Liver (tissue), 9 donors: ENCODE results near the gene NDST1. TPM values are rescaled to one million over a fixed set of nuclear protein-coding genes. Genes with fewer than 3 reads are reported as not detected.

Source experiments
- DNase-seq: peaks from one replicate; pipeline ENCODE4 v3.0.0-alpha.2; 2017; ENCODE audit warnings: low spot score
- H3K27ac ChIP-seq, 2 donors: one replicate each; pipeline ENCODE4 v1.7.0; 2013; ENCODE audit warnings: inconsistent platforms in 2 of 2, low read length in 2 of 2, control low read depth in 1 of 2, low read depth in 1 of 2, mild to moderate bottlenecking in 1 of 2
- H3K27me3 ChIP-seq, 4 donors: one replicate each; pipeline versions ENCODE4 v1.6.1 to v1.7.0; 2013; ENCODE audit warnings: low read length in 3 of 4, inconsistent platforms in 1 of 4, mild to moderate bottlenecking in 1 of 4, moderate library complexity in 1 of 4; ENCODE audit not compliant: control insufficient read depth in 4 of 4, insufficient read depth in 4 of 4
- H3K36me3 ChIP-seq, 4 donors: one replicate each; pipeline versions ENCODE4 v1.6.1 to v1.7.0; 2013; ENCODE audit warnings: low read length in 3 of 4, mild to moderate bottlenecking in 3 of 4, low read depth in 1 of 4, moderate library complexity in 1 of 4; ENCODE audit not compliant: control insufficient read depth in 4 of 4, insufficient read depth in 3 of 4
- H3K4me1 ChIP-seq, 4 donors: one replicate each; pipeline versions ENCODE4 v1.6.1 to v1.7.0; 2013; ENCODE audit warnings: low read length in 3 of 4, mild to moderate bottlenecking in 3 of 4, moderate library complexity in 1 of 4; ENCODE audit not compliant: control insufficient read depth in 4 of 4, insufficient read depth in 4 of 4
- H3K4me3 ChIP-seq, 3 donors: one replicate each; pipeline versions ENCODE4 v1.6.1 to v1.7.0; 2013; ENCODE audit warnings: low read length in 3 of 3, control low read depth in 1 of 3, low read depth in 1 of 3, mild to moderate bottlenecking in 1 of 3
- H3K9ac ChIP-seq, 2 donors: one replicate each; pipeline ENCODE4 v1.7.0; 2013; ENCODE audit warnings: low read length in 2 of 2, mild to moderate bottlenecking in 2 of 2, moderate library complexity in 2 of 2, control low read depth in 1 of 2, low read depth in 1 of 2
- H3K9me3 ChIP-seq, 4 donors: one replicate each; pipeline versions ENCODE4 v1.6.1 to v1.7.0; 2013; ENCODE audit warnings: low read length in 3 of 4; ENCODE audit not compliant: control insufficient read depth in 4 of 4
- FOXA2 ChIP-seq: IDR thresholded peaks from 2 replicates; pipeline ENCODE4 v1.6.1; 2016; ENCODE audit warnings: antibody characterized with exemption
- GABPA ChIP-seq, 2 donors: IDR thresholded peaks in 1 of 2; conservative IDR thresholded peaks in 1 of 2; 2 replicates each; pipeline ENCODE4 v1.6.1; 2016; ENCODE audit warnings: antibody characterized with exemption in 2 of 2, mild to moderate bottlenecking in 1 of 2, moderate library complexity in 1 of 2
- HNF4A ChIP-seq, 2 donors: conservative IDR thresholded peaks; 2 replicates each; pipeline ENCODE4 v1.6.1; 2016; ENCODE audit warnings: antibody characterized with exemption in 2 of 2, mild to moderate bottlenecking in 2 of 2
- HNF4G ChIP-seq: IDR thresholded peaks from 2 replicates; pipeline ENCODE4 v1.6.1; 2016; ENCODE audit warnings: antibody characterized with exemption
- JUND ChIP-seq, 2 donors: IDR thresholded peaks; 2 replicates each; pipeline ENCODE4 v1.6.1; 2016; ENCODE audit warnings: antibody characterized with exemption in 2 of 2
- NR2F2 ChIP-seq: IDR thresholded peaks from 2 replicates; pipeline ENCODE4 v1.6.1; 2016; ENCODE audit warnings: antibody characterized with exemption
- RAD21 ChIP-seq, 2 donors: IDR thresholded peaks; 2 replicates each; pipeline ENCODE4 v1.6.1; 2016; ENCODE audit warnings: antibody characterized with exemption in 2 of 2, mild to moderate bottlenecking in 2 of 2
- RXRA ChIP-seq, 2 donors: IDR thresholded peaks; 2 replicates each; pipeline ENCODE4 v1.6.1; 2017 to 2018; ENCODE audit warnings: antibody characterized with exemption in 2 of 2, mild to moderate bottlenecking in 1 of 2
- SP1 ChIP-seq: IDR thresholded peaks from 2 replicates; pipeline ENCODE4 v1.6.1; 2018; ENCODE audit warnings: antibody characterized with exemption, mild to moderate bottlenecking
- TAF1 ChIP-seq: conservative IDR thresholded peaks from 2 replicates; pipeline ENCODE4 v1.6.1; 2016; ENCODE audit warnings: antibody characterized with exemption, mild to moderate bottlenecking
- YY1 ChIP-seq: IDR thresholded peaks from 2 replicates; pipeline ENCODE4 v1.6.1; 2016; ENCODE audit warnings: antibody characterized with exemption, mild to moderate bottlenecking
- WGBS: extraction: QIAGEN DNeasy Blood & Tissue Kit; methylation state at CpG from one replicate; pipeline ENCODE4 v1.1.7; 2013; 5-methylcytosine and 5-hydroxymethylcytosine counted together
- polyA plus RNA-seq, 2 donors: library from polyadenylated mRNA; stranded (reverse) in 1 of 2; unstranded in 1 of 2; fragments of 200-250 nt in 1 of 2; fragments of >200 nt in 1 of 2; fragmentation: Nextera tagmentation in 1 of 2; extraction: Ambion mirVana in 1 of 2; gene quantifications; one replicate each; pipeline versions ENCODE4 v1.2.1 to v1.2.3, GENCODE V29; 2013 to 2015
- total RNA-seq, 2 donors: library from RNA; depleted of rRNA; stranded (reverse); fragments of >200 nt; gene quantifications; one replicate each; pipeline ENCODE4 v1.2.3, GENCODE V29; 2014
- TF ChIP-seq, protein P1 (sequence below): fragments of 150-350 bp; IDR thresholded peaks from 2 replicates; pipeline ENCODE4 v1.5.1; 2017; ENCODE audit warnings: improper control_type of control experiment, low read depth, low read length; ENCODE audit not compliant: missing input control
- TF ChIP-seq, protein P2 (sequence below): IDR thresholded peaks from 2 replicates; pipeline ENCODE4 v1.6.1; 2016; ENCODE audit warnings: antibody characterized with exemption
- TF ChIP-seq, protein P3 (sequence below): IDR thresholded peaks from 2 replicates; pipeline ENCODE4 v1.6.1; 2016; ENCODE audit warnings: antibody characterized with exemption, mild to moderate bottlenecking
- TF ChIP-seq, protein P4 (sequence below): IDR thresholded peaks from 2 replicates; pipeline ENCODE4 v1.6.1; 2016; ENCODE audit warnings: antibody characterized with exemption
- donor health status: healthy.
- donor health status: healthy.
- donor health status: healthy.
- donor health status: healthy.
- donor health status: healthy.

Gene NDST1
- total and polyA plus RNA-seq, 4 donors: 10.3 to 103 (median 39.0) TPM

DNA sequence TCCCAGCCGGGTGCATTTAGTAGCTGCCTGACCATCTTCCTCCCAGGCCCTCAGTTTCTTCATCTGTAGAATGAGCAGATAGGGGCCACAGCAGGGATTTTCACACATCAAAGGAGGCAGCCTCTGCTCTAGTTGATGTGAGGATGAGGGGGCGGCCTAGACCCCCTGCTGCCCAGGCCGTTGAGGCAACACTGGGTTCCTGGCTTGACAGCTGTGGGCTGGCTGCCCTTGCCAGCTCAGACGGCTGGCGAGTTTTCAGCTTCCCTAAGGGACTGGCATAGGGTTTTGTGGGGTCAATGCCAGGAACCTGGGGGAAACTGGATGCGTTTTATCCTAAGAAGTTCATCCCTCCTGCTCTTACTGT lies 49.6 kb downstream of the NDST1 start:
- no peaks in the 10 kb centered on the region for H3K27me3 ChIP-seq
- H3K36me3 ChIP-seq: peaks cover 21 to 34% (median 28%) of the 10 kb centered on the region in 4 donors
- no peaks in the 10 kb centered on the region for H3K9me3 ChIP-seq

DNA sequence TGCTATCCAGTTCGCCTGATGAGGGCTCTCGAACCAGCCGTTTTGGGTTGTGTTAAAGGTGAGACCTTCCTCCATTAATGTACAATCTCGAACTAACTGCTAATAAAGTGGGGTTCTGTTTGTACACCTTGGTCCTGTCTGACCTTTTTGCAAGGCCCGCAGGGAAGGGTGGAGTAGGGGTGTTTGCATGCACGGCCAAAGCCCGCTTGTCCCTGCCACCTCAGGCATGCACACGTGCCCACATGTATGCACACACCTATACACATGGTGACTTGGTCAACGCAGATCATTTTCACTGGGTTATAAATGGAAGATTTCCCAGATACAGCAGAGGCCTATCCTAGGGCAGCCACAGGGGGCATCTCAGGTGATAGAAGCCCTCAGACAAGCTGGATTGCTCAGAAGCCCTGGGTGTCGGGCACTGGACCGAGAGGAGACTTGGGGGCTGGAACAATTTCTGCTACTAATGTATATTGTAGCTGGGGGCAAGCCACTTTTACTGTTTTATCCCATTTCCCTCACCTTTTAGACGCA lies 50.2 kb downstream of the NDST1 start:
- Histone ChIP-seq H3K4me1 (peaks cover 1 to 20% (median 10%) of the 10 kb centered on the region in 4 donors), H3K9me3 (no peaks in the 10 kb centered on the region), H3K4me3 (no peak overlapping the region), H3K27me3 (no peaks in the 10 kb centered on the region), H3K9ac (no peak overlapping the region), H3K36me3 (peaks cover 19 to 29% (median 24%) of the 10 kb centered on the region in 4 donors), H3K27ac (no peak overlapping the region)
- DNase-seq: no peak
- WGBS: 86% methylated on average over 12 of the region's 12 CpGs
- TF ChIP-seq, protein P1, sequence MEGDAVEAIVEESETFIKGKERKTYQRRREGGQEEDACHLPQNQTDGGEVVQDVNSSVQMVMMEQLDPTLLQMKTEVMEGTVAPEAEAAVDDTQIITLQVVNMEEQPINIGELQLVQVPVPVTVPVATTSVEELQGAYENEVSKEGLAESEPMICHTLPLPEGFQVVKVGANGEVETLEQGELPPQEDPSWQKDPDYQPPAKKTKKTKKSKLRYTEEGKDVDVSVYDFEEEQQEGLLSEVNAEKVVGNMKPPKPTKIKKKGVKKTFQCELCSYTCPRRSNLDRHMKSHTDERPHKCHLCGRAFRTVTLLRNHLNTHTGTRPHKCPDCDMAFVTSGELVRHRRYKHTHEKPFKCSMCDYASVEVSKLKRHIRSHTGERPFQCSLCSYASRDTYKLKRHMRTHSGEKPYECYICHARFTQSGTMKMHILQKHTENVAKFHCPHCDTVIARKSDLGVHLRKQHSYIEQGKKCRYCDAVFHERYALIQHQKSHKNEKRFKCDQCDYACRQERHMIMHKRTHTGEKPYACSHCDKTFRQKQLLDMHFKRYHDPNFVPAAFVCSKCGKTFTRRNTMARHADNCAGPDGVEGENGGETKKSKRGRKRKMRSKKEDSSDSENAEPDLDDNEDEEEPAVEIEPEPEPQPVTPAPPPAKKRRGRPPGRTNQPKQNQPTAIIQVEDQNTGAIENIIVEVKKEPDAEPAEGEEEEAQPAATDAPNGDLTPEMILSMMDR: no peak
- TF ChIP-seq RXRA (IDR thresholded peaks at IDR 0.05) (no peak), FOXA2 (no peak), TAF1 (no peak), JUND (IDR thresholded peaks at IDR 0.05) (no peak), SP1 (no peak), YY1 (no peak), NR2F2 (no peak), HNF4G (no peak), HNF4A (conservative IDR thresholded peaks at IDR 0.05) (no peak)
- TF ChIP-seq, protein P2, sequence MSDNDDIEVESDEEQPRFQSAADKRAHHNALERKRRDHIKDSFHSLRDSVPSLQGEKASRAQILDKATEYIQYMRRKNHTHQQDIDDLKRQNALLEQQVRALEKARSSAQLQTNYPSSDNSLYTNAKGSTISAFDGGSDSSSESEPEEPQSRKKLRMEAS: no peak
- TF ChIP-seq, protein P3, sequence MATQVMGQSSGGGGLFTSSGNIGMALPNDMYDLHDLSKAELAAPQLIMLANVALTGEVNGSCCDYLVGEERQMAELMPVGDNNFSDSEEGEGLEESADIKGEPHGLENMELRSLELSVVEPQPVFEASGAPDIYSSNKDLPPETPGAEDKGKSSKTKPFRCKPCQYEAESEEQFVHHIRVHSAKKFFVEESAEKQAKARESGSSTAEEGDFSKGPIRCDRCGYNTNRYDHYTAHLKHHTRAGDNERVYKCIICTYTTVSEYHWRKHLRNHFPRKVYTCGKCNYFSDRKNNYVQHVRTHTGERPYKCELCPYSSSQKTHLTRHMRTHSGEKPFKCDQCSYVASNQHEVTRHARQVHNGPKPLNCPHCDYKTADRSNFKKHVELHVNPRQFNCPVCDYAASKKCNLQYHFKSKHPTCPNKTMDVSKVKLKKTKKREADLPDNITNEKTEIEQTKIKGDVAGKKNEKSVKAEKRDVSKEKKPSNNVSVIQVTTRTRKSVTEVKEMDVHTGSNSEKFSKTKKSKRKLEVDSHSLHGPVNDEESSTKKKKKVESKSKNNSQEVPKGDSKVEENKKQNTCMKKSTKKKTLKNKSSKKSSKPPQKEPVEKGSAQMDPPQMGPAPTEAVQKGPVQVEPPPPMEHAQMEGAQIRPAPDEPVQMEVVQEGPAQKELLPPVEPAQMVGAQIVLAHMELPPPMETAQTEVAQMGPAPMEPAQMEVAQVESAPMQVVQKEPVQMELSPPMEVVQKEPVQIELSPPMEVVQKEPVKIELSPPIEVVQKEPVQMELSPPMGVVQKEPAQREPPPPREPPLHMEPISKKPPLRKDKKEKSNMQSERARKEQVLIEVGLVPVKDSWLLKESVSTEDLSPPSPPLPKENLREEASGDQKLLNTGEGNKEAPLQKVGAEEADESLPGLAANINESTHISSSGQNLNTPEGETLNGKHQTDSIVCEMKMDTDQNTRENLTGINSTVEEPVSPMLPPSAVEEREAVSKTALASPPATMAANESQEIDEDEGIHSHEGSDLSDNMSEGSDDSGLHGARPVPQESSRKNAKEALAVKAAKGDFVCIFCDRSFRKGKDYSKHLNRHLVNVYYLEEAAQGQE: no peak

More for the DNA sequence above, 49.6 kb downstream of the NDST1 start:
- H3K9ac ChIP-seq: no peak overlapping the region
- H3K4me3 ChIP-seq: no peak overlapping the region
- H3K4me1 ChIP-seq: peaks cover 1 to 17% (median 10%) of the 10 kb centered on the region in 4 donors
- TF ChIP-seq RAD21 (IDR thresholded peaks at IDR 0.05) (no peak), HNF4G (no peak), NR2F2 (no peak), FOXA2 (no peak), YY1 (no peak), JUND (IDR thresholded peaks at IDR 0.05) (no peak), HNF4A (conservative IDR thresholded peaks at IDR 0.05) (no peak), RXRA (IDR thresholded peaks at IDR 0.05) (no peak), GABPA (IDR thresholded peaks at IDR 0.05 in 1 of 2, conservative IDR thresholded peaks at IDR 0.05 in 1 of 2) (no peak)
- TF ChIP-seq, protein P1: no peak
- TF ChIP-seq, protein P3: no peak
- TF ChIP-seq, protein P4, sequence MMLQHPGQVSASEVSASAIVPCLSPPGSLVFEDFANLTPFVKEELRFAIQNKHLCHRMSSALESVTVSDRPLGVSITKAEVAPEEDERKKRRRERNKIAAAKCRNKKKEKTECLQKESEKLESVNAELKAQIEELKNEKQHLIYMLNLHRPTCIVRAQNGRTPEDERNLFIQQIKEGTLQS: no peak
- DNase-seq: no peak
- H3K27ac ChIP-seq: peak overlapping the region in 1 of 2 donors; percentile 5
- WGBS: 43% methylated on average over 6 of the region's 6 CpGs
